ENCODE measurements around the gene C1QTNF5. TPM values are rescaled to one million over a fixed set of nuclear protein-coding genes. Genes with fewer than 3 reads are reported as not detected.
A peak's percentile ranks its signal among the peaks of the same experiment; 100 is the strongest.
"Not testable (repeated sequence)": the region's sequence is repeated elsewhere in the genome, so short reads cannot be mapped to it uniquely, and the experiment has no call there.

C1QTNF5 gene, protein sequence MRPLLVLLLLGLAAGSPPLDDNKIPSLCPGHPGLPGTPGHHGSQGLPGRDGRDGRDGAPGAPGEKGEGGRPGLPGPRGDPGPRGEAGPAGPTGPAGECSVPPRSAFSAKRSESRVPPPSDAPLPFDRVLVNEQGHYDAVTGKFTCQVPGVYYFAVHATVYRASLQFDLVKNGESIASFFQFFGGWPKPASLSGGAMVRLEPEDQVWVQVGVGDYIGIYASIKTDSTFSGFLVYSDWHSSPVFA
- 10 to 100 TPM; 22.5 to 25.9 (median 25.0) TPM for polyA plus RNA-seq (ENCODE audit: insufficient read length in 3 of 3)

DNA sequence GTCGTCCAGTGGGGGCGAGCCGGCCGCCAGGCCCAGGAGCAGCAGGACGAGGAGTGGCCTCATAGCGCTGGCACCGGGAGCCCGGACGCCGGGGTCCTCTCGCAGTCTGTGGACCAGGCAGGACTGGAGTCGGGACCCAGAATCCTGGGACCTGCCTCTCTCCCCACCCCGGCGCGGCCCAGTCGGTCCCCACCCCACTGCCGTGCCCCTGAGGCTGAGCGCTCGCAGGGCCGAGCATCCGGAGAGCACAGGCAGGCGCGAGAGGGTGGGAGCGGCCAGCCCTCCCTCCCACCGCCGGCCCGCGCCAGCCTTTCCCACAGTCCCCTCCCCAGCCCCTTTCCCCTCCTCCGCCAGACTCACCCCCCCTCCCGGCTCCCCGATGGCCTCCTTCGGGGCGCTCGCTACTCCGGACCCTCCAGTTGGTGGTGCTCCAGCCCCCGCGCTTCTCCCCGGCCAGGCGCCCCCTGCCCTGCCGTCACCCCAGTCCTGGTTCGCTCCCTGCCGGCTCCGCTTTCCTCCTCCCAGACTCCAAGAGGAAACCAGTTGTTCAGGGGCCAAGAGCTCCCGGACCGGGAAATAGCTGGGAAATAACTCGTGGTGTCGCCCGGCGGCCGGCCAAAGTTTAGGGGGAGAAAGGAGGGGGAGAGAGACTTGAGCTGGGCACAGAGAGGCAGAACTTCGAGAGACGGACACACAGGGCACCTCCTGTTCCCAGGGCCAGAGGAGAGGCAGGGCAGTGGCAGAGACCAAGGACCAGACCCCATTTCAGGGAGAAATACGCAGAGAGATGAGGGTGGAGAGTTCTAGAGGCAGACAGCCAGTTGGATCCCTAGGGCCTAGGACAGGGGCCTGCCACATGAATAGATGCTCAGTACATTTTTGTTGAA, at the start of gene C1QTNF5:
C1QTNF5 (minus strand) TSS at position 549 of the 887 bp plus-strand sequence; CDS start at position 63, 486 bp downstream.
- peak in 1 of 3 donors; percentile 69 for DNase-seq (ENCODE audit: low read depth in 3 of 3, low spot score in 2 of 3)

DNA sequence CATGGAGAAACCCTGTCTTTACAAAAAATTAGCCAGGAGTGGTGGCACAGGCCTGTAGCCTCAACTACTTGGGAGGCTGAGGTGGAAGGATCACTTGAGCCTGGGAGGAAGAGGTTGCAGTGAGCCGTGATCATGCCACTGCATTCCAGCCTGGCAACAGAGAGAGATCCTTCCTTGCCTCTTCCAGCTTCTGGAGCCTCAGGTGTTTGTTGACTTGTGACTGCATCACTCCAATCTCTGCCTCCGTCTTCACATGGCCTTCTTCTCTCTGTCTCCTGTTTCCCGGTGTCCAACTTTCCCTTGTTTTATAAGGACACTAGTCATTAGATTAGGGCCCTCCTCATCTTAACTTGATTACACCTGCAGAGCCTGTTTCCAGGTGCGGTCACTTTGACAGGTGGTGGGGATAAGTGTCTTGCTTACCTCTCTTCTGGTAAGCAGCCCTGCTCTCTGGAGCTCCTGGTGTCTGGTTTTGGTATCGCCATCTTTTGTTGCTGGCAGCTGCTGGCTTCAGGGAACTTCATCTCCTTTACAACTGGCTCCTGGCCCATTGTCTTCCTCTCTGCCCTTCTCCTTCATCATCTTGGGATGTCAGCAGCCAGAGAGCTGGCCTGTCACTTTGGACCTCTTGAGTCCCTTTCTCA, 49.0 kb upstream of the C1QTNF5 start:
- DNase-seq (ENCODE audit: low read depth in 3 of 3, low spot score in 2 of 3): no peak

DNA sequence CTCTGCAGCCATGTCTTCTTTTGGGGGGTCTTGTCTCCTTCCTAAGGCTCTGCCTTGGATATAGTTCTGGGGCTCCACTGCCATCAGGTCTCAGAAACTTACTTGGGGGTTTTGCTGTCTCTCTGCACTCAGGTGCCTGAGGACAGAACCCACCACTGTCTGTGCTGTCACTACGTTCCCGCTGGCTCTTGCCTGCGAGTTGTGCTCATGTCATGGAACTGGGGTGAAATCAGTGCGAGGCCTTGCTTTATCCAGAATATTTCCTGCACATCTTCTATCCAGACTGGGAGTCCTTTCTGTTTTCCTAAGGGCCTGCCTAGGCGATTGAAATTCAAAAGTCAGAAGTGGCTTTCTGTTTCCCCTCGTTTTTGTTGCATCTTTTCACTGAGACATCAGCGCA, 47.4 kb upstream of the C1QTNF5 start:
- DNase-seq (ENCODE audit: low read depth in 3 of 3, low spot score in 2 of 3): no peak

DNA sequence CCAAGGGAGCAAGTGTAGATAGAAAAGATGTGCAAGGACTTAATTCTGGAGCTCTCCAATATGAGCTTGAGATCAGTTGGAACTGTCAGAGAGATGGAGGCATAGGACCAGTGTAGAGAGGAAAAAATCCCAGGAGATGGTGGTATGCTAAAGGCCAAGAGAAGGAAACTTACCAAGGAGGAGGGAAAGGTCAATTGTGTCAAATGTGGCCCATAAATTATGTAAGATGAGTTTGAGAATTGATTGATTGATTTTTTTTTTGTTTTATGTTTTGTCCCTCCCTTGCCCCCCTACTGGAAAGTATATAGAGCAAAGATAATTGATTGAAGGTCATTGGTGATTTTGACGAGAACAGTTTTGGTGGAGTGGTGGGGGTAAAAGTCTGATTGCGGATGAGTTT, 43.6 kb upstream of the C1QTNF5 start:
- no peak for DNase-seq (ENCODE audit: low read depth in 3 of 3, low spot score in 2 of 3)

DNA sequence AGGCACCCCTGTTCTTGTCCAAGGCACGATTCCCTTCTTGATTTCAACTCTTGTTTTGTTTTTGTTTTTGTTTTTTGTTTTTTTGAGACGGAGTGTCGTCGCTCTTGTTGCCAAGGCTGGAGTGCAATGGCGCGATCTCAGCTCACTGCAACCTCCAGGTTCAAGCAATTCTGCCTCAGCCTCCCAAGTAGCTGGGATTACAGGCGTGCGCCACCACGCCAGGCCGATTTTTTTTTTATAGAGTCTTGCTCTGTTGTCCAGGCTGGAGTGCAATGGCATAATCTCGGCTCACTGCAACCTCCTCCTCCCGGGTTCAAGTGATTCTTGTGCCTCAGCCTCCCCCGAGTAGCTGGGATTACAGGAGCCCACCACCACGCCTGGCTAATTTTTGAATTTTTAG, 41.8 kb upstream of the C1QTNF5 start:
- not testable (repeated sequence) for DNase-seq (ENCODE audit: low read depth in 3 of 3, low spot score in 2 of 3)

DNA sequence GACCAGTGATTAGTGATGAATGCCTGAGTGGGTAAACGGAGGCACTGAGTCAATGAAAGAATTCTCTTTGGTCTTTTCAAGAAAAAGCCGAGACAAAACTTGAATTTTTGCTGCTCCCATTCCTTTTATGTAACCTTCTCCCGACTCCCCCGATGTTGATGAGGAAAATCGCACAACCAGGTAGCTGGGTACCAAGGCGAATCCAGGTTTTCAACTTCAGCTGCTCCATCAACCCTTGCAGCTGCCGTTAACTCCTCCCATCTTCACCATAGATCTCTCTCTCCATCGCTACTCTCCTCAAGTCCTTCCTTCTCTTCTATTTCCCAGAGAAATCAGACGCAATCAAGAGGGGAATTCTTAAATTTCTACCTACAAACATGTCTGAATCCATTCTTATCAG, 41.4 kb upstream of the C1QTNF5 start:
- DNase-seq (ENCODE audit: low read depth in 3 of 3, low spot score in 2 of 3): no peak

DNA sequence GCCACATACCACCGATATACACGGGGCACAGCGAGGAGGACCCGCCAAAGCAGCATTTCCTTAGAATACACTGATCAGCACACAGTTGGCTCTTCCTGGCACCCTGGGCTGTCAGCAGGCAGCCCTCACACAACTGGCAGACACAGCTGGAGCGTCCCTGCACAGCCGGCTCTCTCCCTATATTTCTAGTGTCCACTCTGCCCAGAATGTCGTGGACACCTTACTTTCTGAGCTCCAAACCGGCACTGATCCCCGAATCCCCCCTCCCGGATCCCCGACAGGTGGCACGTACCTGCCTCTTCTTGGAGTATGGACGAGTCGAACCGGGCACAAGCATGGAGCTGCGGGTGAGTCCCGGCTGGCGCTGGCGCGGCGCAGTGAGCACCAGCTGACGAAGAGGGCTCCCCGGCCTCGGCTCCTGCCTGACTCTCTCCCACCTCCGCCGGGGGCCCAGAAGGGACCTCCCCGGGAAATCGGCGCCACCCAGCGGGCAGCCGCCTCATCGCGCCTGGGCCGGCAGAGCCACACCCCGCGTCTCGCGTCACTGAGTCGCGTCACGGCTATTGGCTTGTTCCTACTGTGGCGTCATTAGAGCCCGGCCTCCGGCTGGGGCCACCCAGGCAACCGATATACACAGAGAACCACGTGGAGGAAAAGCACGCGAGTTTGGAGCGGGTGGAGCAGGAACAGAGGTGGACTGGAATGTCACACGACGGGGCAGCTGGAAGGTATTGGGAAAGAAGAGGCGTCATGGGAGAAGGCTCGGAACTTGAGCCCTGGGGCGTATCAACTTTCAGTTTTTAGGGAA, 40.7 kb upstream of the C1QTNF5 start, which contains the start of gene USP2:
USP2 (minus strand) TSS at position 510 of the 808 bp plus-strand sequence. CDS start 8,210 bp downstream, outside the sequence.
- DNase-seq (ENCODE audit: low read depth in 3 of 3, low spot score in 2 of 3): peak; percentile 87 to 93 (median 93)

DNA sequence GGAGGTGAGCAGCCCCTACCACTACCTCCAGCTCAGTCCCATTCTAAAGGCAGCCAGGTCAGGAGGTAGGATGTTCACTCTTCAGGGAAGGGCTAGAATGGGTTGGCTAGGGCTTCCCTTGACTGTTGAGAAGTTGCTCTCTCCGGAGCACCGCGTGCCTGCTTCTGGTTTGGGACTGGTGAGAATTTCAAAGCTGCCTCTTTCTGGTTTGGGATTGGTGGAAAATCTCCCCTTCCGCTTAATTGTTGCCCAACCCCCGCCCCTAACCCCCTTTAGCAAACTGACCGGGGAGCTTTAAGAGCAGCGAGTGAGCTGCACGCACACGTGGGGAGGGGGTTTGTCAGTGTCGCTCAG, 40.1 kb upstream of the C1QTNF5 start:
- DNase-seq (ENCODE audit: low read depth in 3 of 3, low spot score in 2 of 3): no peak

DNA sequence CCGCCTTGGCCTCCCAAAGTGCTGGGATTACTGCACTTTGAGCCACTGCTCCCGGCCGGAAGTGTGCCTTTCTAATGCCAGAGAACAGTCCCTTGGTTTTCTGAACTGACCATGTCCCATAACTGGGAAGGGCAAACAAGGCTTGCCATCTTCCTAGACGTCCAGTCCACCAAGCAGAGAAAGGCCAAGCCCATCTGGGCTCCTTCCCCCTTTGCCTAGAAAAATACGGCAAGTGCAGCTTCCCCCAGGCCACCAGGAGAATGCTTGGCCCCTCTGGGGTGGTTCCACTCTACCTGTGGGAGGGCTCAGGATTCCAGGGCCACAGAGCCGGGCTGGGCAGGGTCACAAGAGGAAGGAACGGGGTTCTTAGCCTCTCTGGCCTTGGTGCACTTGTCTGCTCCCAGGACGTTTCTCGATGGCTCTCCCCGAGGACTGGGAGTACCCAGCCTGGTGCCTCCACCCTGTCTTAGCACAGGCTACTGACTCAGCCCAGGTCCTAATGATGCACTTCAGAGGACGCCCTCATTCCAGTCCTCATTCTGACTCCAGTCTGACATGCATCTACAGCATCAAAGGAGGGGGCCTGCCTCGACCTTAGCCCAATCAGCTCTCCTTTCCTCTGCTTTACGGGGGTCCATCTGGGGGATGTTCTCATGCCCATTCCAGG, 39.6 kb upstream of the C1QTNF5 start:
- DNase-seq (ENCODE audit: low read depth in 3 of 3, low spot score in 2 of 3): no peak

DNA sequence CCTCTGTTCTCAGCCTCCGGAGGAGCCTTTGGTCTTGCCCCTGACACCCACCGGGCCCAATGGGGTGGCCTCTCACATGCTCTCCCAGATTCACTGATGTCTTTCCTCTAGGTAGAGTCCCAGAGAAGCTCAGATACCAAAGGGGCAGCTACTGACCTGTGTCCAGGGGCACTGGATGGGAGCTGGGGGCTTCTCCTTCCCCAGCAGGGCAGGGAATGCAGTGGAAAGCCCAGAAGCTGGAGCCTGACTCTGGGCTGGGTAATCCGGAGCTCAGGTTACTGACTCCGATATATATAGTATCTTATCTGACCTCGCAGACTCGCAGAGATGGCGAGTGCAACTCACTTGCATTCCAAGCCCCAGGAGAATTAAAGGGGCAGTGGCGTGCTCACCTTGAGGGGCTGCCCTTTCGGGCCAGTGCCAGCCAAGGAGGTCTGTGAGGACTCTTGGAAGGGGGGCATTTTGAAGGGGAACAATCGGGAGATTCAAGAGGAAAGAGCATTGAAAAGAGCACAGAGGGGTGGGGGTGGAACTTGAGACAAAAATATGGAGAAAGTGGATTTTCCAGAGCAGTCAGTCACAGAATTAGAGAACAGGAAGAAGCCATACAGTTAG, 38.3 kb upstream of the C1QTNF5 start:
- no peak for DNase-seq (ENCODE audit: low read depth in 3 of 3, low spot score in 2 of 3)

DNA sequence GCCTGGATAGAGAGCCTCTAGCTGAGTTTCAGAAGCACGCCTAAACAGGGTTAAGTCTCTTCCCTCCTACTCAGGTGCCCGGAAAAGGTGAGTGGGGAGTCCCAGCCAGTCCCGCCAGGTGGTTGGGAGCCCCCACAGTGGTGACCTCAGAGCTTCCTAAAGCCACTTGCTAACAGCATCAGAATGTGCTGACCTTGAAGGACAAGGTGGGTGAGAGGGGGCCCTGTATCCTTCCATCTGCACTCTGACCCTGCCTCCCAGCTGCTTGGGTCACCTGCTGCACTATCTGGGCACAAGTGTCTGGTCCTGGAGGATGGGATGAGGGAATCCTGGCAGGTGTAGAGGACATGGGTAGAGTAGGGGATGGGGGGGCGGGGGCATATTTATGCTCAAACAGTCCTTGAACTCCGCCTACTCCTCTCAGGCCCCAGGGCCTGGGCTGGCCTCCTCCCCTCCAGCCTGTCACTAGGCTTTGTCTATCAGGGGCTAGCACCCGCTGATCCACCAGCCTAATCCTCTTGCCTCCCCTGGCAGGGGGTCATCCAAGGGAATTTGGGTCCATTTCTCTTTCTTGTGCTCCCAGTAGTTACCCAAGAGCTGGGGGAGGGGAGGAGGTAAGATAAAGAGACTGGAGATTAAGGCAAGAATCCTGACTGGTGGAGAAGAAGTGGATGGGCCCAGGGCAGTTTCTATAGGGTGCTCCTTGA, 37.4 kb upstream of the C1QTNF5 start:
- DNase-seq (ENCODE audit: low read depth in 3 of 3, low spot score in 2 of 3): no peak

DNA sequence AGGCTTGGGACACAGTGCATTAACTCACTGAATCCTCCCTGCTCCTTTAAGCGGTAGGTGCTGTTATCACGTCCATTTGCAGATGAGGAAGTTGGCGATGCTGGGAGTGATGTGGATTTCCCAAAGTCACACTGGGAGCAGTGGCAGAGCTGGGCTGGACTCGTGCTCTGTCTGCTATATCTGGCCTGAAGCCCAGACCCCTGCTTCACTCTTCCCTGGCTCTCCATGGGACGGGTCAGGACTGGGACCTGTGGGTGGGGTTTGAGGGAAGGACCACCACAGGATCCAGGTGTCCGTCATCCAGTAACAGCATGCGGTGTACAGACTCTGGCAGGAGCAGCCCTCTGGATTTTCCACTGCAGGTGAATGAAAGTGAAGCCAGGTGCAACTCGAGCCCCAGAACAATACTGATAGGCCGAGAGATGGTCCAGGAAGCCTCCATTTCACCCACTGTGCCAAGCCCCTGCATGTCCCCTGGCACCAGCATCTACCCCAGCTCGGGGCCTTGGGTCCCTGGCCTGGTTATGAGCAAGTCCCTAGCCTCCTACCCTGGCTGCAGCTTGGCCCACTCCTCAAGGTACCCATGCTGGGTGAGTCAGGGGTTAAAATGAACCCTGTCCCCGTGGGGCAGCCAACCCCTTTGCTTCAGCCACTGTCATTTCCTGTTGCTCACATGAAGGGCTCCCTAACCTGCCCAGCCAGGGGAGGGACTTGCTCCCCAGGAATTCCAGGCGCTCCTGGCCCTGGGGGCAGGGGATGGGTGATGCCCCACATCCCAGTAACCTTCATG, 36.6 kb upstream of the C1QTNF5 start:
- DNase-seq (ENCODE audit: low read depth in 3 of 3, low spot score in 2 of 3): no peak

DNA sequence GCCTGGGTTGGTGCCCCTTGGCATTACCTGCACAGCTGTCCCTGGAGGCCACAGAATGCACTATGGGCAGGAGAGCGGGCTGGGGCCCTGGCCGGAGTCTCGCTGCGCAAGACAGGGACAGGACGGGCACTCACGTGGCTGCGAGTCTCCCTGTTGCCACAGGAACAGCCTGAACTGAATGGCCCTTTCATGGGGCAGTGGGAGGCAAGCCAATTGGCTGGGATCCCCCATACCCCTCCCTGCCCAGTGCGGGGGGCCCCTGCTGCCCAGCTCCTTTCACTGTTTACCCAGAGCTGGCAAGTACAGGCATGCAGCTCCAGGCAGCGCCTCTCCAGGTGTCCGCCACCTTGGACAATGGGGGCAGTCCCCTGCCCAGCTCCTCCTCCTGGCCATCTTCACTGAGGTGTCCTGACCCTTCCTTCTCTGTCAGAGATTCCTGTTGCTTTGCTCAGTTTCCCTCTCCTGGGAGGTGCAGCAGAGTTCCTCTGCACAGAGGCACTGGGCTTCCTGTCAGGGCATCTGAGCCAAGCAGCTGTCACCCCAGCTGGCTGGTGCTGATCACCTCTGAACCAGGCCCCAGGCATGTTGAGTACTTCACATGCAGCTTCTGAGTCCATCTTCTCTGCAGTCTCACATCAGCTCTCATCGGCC, 35.6 kb upstream of the C1QTNF5 start:
- DNase-seq (ENCODE audit: low read depth in 3 of 3, low spot score in 2 of 3): no peak

DNA sequence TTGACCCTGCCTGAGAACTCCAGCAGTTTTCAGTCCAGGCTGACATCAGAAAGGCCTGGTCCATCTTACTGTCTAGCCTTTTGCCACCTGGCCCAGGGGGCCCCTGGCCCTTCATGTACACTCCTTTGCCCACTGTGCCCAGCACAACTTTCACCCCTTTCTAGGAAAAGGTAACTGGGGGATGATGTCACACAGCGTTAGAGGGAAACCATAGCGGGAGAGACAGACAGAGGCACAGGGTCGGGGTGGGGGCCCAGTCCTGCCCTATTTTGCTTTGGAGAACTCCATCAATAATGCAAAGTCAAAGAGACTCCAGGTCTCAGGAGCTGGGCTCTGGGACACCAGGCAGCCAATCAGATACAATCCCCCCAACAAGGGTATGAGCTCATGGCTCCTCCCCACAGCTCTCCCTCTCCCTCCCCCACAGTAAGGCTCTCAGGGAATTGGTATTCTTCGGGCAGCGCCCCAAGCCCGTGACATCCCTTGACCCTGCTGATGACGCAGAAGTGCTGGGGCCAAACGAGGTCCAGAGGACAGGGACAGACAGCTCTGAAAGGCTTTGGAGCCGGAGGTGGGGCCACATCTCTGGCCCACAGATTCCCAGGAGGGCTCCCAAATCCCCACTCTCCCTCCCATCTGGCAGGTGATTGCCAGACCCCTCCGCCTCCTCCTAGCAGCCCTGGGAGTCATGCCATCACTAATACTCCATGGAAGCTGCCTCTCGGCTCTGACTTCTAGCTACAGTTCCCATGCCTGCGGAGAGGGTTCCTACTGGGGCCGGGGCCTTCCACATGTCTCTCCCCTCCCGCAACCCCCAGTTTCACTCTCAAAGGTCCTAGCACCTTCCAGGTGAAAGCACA, 34.9 kb upstream of the C1QTNF5 start:
- no peak for DNase-seq (ENCODE audit: low read depth in 3 of 3, low spot score in 2 of 3)

DNA sequence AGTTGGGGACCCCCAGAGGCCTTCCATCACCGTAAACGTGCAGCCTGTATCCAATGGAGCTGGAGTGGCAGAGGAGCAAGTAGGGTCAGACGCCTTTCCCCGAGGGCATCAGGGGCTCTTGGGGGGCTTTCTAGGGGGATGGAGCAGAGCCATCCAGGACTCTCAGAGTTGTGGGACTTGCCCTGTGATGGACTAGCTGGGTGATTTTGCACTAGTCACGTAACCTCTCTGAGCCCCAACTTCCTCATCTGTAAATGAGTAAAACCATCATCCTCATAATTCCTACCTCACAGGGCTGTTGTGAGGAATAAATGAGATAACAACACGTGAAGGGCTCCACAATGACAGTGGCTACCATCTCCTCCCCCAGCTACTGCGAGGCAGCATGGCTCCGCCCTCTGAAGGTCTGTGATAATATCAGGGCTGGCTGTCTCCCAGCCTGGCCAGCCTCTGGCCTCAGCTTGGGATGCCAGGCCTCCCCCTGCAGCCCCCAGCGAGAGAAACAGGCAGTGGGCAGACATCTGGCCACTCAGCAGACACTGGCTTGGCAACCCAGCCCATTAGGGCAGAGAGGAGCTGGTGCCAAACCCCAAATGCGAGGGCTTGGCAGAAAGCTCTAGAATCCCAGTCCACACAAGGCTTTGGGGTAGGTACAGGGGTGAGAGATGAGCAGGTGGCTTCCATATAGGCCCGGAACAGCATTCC, 34.1 kb upstream of the C1QTNF5 start:
- no peak for DNase-seq (ENCODE audit: low read depth in 3 of 3, low spot score in 2 of 3)
